ENCODE data around the gene EPHA1. TPM values are rescaled to one million over a fixed set of nuclear protein-coding genes. Genes with fewer than 3 reads are reported as not detected.

Gene EPHA1
- total RNA-seq, 1 donor from 2014 or later: 54.4 TPM

DNA sequence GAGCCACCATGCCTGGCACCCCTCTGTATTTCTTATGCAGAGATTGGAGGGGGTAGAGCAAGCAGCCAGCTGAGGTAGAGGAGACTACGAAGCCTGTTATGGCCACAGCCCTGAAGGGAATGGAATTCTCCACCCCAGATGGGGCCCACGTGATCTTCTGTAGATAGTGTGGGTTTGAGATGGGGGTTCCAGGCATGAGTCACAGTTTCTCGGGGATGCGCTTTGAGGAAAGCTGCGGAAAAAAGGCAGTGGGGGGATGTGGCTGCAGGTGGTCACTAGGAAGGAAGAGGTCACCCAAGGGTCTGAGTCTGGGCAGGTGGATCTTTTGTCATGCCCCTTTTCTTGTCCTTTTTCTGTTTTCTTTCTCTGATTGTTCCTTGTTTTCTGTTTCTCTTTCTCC, 57.6 kb downstream of the EPHA1 start:
- peaks cover 20% of the 10 kb centered on the region for H3K4me1 Mint-ChIP-seq (ENCODE audit: low read depth)
- TF ChIP-seq CTCF (IDR thresholded peaks at IDR 0.05; ENCODE audit: unreplicated experiment): no peak
- H3K27ac Mint-ChIP-seq: peak overlapping the region; percentile 20
- H3K27me3 Mint-ChIP-seq: peaks cover 46% of the 10 kb centered on the region
- no peak for DNase-seq (ENCODE audit: low spot score, unreplicated experiment)
- H3K36me3 Mint-ChIP-seq (ENCODE audit: insufficient read depth): no peaks in the 10 kb centered on the region
- H3K4me3 Mint-ChIP-seq (ENCODE audit: low read depth): no peak overlapping the region
- no peaks in the 10 kb centered on the region for H3K9me3 Mint-ChIP-seq (ENCODE audit: low read depth)

GRCh38 chr7:143347950-143348349, 60.7 kb downstream of the EPHA1 start:
- Mint-ChIP-seq H3K27ac (no peak overlapping the region), H3K36me3 (ENCODE audit: insufficient read depth) (no peaks in the 10 kb centered on the region), H3K4me3 (ENCODE audit: low read depth) (no peak overlapping the region), H3K27me3 (peaks cover 44% of the 10 kb centered on the region), H3K4me1 (ENCODE audit: low read depth) (peaks cover 21% of the 10 kb centered on the region), H3K9me3 (ENCODE audit: low read depth) (no peaks in the 10 kb centered on the region)
- no peak for TF ChIP-seq CTCF (IDR thresholded peaks at IDR 0.05; ENCODE audit: unreplicated experiment)
- no peak for DNase-seq (ENCODE audit: low spot score, unreplicated experiment)

DNA sequence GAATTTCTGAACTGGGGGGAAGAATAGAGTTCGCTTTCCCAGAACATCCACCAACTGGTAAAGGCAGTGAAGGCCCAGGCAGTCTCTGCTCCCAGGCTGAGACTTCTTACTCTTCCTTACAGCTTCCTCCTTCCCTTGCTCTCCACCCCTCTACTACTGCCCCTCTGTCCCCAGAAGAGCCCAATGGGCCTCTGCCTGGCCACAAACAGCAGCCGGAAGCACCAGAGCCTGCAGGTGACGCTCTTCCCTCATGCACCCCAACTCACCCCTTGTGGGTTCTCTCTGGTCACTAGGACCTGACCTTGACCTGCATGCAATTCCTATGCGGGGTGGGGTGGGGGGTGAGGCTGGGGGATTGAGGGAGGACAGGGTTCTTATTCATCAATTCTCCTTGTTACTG, 62.6 kb downstream of the EPHA1 start:
- Mint-ChIP-seq H3K4me3 (ENCODE audit: low read depth) (no peak overlapping the region), H3K27ac (no peak overlapping the region), H3K9me3 (ENCODE audit: low read depth) (no peaks in the 10 kb centered on the region), H3K36me3 (ENCODE audit: insufficient read depth) (no peaks in the 10 kb centered on the region), H3K27me3 (peaks cover 41% of the 10 kb centered on the region), H3K4me1 (ENCODE audit: low read depth) (peaks cover 12% of the 10 kb centered on the region)
- no peak for TF ChIP-seq CTCF (IDR thresholded peaks at IDR 0.05; ENCODE audit: unreplicated experiment)
- DNase-seq (ENCODE audit: low spot score, unreplicated experiment): no peak

DNA sequence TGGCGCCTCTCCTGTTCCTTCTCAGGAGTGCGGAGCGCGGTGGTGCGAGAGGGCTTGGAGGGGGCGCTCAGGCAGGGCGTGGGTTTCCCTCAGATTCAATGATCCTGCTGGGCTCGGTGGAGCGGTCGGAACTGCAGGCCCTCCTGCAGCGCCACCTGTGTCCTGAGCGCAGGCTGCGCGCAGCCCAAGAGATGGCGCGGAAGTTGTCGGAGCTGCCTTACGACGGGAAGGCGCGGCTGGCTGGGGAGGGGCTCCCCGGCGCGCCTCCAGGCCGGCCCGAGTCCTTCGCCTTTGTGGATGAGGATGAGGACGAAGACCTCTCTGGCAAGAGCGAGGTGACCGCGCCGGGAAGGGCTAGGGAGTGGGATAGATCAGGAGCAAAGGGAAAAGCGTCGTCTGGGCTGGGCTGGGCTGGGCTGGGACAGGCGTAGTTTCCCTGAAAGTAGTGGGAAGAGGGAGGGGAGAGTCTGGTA, 63.2 kb downstream of the EPHA1 start:
- H3K4me3 Mint-ChIP-seq (ENCODE audit: low read depth): peak overlapping the region; percentile 53
- peak; percentile 75 for TF ChIP-seq CTCF (IDR thresholded peaks at IDR 0.05; ENCODE audit: unreplicated experiment)

DNA sequence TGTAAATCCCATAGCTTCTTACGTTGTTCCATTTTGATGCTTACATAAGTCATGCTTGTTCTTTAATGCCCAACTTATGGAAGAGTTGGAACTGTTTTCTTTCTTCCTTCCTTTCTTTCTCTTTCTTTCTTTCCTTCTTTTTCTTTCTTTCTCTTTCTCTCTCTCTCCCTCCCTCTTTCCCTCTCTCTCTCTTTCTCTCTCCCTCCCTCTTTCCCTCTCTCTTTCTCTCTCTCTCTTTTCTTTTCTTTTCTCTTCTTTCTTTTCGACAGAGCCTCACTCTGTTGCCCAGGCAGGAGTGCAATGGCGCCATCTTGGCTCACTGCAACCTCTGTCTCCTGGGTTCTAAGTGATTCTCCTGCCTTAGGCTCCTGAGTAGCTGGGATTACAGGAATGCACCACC, 65.1 kb downstream of the EPHA1 start:
- DNase-seq (ENCODE audit: low spot score, unreplicated experiment): no peak
- Mint-ChIP-seq H3K27ac (no peak overlapping the region), H3K4me1 (ENCODE audit: low read depth) (peaks cover 3% of the 10 kb centered on the region), H3K27me3 (peaks cover 31% of the 10 kb centered on the region), H3K36me3 (ENCODE audit: insufficient read depth) (no peaks in the 10 kb centered on the region), H3K9me3 (ENCODE audit: low read depth) (no peaks in the 10 kb centered on the region), H3K4me3 (ENCODE audit: low read depth) (no peak overlapping the region)
- no peak for TF ChIP-seq CTCF (IDR thresholded peaks at IDR 0.05; ENCODE audit: unreplicated experiment)

More for the DNA sequence above, 63.2 kb downstream of the EPHA1 start:
- Mint-ChIP-seq H3K36me3 (ENCODE audit: insufficient read depth) (no peaks in the 10 kb centered on the region), H3K4me1 (ENCODE audit: low read depth) (peaks cover 12% of the 10 kb centered on the region), H3K9me3 (ENCODE audit: low read depth) (no peaks in the 10 kb centered on the region), H3K27me3 (peaks cover 41% of the 10 kb centered on the region), H3K27ac (peak overlapping the region; percentile 69)
- peak; percentile 71 for DNase-seq (ENCODE audit: low spot score, unreplicated experiment)
